ENCODE data around the gene EMID1.

DNA sequence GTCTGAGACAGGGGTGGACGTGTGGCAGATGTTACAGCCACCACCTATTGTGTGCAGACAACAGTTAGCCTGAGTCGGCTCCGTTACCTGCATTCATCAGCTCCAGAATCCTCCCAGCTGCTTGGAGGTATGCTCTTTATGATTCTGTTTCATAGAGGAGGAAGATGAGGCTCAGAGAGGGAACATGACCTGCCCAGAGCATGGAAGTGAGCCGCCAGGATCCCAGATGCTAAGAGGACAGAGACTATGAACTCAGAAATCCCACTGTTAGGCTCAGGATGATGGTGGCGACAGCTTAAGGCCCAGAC, 1.5 kb downstream of the EMID1 start:
- TF ChIP-seq, protein P1, sequence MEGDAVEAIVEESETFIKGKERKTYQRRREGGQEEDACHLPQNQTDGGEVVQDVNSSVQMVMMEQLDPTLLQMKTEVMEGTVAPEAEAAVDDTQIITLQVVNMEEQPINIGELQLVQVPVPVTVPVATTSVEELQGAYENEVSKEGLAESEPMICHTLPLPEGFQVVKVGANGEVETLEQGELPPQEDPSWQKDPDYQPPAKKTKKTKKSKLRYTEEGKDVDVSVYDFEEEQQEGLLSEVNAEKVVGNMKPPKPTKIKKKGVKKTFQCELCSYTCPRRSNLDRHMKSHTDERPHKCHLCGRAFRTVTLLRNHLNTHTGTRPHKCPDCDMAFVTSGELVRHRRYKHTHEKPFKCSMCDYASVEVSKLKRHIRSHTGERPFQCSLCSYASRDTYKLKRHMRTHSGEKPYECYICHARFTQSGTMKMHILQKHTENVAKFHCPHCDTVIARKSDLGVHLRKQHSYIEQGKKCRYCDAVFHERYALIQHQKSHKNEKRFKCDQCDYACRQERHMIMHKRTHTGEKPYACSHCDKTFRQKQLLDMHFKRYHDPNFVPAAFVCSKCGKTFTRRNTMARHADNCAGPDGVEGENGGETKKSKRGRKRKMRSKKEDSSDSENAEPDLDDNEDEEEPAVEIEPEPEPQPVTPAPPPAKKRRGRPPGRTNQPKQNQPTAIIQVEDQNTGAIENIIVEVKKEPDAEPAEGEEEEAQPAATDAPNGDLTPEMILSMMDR (IDR thresholded peaks at IDR 0.05; ENCODE audit: borderline replicate concordance, extremely low read depth, low read length, poor library complexity, severe bottlenecking), result no peak
- TF ChIP-seq EZH2 (IDR thresholded peaks at IDR 0.05; ENCODE audit: borderline replicate concordance, low read depth, low read length, severe bottlenecking), result no peak

Measured in DND-41 (cell line).